Naive B cell (primary cell): ENCODE measurements around the gene TBC1D14. TPM values are rescaled to one million over a fixed set of nuclear protein-coding genes. Genes with fewer than 3 reads are reported as not detected.

Source experiments
- ATAC-seq, 2 donors: fragments of 150-1000 bp; cut with Tn5 transposase; 2 replicates each; pipeline ENCODE4 v1.10.0; 2021; ENCODE audit warnings: low read depth in 2 of 2, mild to moderate bottlenecking in 2 of 2, moderate library complexity in 2 of 2
- DNase-seq: peaks from one replicate; pipeline ENCODE4 v3.0.0; 2022
- H3K27ac Mint-ChIP-seq, 6 donors: one replicate each; pipeline ENCODE4 v1.8.0; 2020 to 2022; ENCODE audit warnings: mild to moderate bottlenecking in 6 of 6, mixed read lengths in 6 of 6, moderate library complexity in 5 of 6, inconsistent platforms in 2 of 6
- H3K27me3 Mint-ChIP-seq, 3 donors: one replicate each; pipeline ENCODE4 v1.8.0; 2021 to 2022; ENCODE audit warnings: mixed read lengths in 3 of 3, mild to moderate bottlenecking in 1 of 3
- H3K36me3 Mint-ChIP-seq, 2 donors: one replicate each; pipeline ENCODE4 v1.8.0; 2020 to 2022; ENCODE audit warnings: mixed read lengths in 2 of 2, inconsistent platforms in 1 of 2, mild to moderate bottlenecking in 1 of 2
- H3K4me1 Mint-ChIP-seq, 3 donors: one replicate each; pipeline ENCODE4 v1.8.0; 2020 to 2022; ENCODE audit warnings: mixed read lengths in 3 of 3, inconsistent platforms in 1 of 3, mild to moderate bottlenecking in 1 of 3, moderate library complexity in 1 of 3
- H3K4me3 Mint-ChIP-seq, 8 donors: one replicate each; pipeline ENCODE4 v1.8.0; 2020 to 2022; ENCODE audit warnings: mild to moderate bottlenecking in 8 of 8, mixed read lengths in 8 of 8, moderate library complexity in 8 of 8, inconsistent platforms in 2 of 8
- H3K9me3 Mint-ChIP-seq, 7 donors: one replicate each; pipeline ENCODE4 v1.8.0; 2020 to 2022; ENCODE audit warnings: mixed read lengths in 7 of 7, mild to moderate bottlenecking in 5 of 7, inconsistent platforms in 2 of 7, moderate library complexity in 1 of 7
- polyA plus RNA-seq, 6 donors: library from polyadenylated mRNA; unstranded; fragments of 300-500 nt; fragmentation: Illumina TruSeq; gene quantifications; one replicate each; pipeline ENCODE4 v1.2.3, GENCODE V29; 2021; ENCODE audit warnings: low read depth in 6 of 6

TBC1D14 gene
- polyA plus RNA-seq, 6 donors from 2014 or later, result 27.3 to 42.4 (median 33.8) TPM

DNA sequence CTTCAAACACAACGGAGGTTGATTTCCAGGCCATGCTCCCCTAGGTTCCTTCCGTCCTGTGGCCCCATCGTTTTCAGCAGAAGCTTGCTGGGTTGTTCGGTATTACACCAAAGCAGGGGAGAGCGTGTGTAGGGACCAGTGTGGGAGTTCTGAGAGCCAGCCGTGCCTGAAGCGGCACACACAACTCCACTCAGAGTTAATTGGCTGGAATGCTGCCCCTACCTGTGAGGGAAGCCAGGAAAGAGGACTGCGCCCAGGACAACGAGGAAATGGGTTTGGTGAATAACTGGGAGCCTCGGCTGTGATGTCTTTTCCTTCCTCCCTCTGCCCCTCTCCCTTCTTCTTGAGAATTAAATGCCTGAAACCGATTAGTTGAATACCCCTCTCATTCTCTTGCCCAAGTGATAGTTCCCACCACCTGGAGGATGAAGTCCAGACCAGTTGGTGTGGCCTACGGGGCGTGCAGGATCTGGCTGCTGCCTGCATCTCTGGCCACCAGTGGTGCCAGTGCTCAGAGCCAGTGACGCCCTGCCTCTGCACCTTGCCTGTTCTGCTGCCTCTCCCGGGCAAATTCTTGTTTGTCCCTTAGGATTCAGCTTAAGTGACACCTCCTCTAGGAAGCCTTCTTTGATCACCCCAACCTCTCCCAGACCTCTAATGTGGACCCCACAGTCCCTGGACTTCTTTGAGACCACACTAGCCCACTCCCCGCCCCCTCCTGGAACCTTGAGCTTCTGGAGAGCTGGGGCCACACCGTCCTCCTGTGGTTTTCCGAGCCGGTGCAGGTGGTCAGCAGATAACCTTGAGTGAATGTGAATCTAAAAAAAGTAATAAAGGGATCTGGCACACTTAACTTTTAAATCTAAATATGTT, 33.6 kb downstream of the TBC1D14 start:
- peak overlapping the region in 7 of 8 donors; percentile 15 to 78 (median 66) for H3K4me3 Mint-ChIP-seq
- ATAC-seq (no peak), DNase-seq (no peak)
- no peaks in the 10 kb centered on the region for H3K27me3 Mint-ChIP-seq
- peaks cover 56 to 76% (median 58%) of the 10 kb centered on the region in 3 donors for H3K4me1 Mint-ChIP-seq
- H3K27ac Mint-ChIP-seq, result peak overlapping the region in 5 of 6 donors; percentile 49 to 82 (median 74)
- no peaks in the 10 kb centered on the region for H3K9me3 Mint-ChIP-seq
- H3K36me3 Mint-ChIP-seq, result peaks cover 0 to 4% of the 10 kb centered on the region in 2 donors

DNA sequence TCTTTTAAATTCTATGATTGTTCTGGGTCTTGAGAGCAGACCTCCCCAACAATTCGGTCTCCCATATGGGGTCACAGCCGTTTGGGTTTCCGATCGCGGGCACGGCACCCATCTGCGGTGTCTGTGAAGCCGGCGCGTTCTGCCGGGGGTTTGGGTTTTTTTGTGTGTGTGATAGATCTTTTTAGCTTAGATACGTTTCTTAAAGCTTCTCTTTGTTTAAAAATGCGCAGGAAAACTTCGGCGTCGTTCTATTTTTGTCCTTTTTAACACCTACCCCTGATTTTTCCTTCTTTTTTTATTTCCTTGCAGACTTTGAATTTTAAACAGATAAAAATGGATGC, 34.2 kb downstream of the TBC1D14 start:
- Mint-ChIP-seq H3K9me3 (no peaks in the 10 kb centered on the region), H3K4me1 (peaks cover 52 to 70% (median 53%) of the 10 kb centered on the region in 3 donors), H3K27ac (peak overlapping the region in 1 of 6 donors; percentile 56), H3K36me3 (peaks cover 0 to 4% of the 10 kb centered on the region in 2 donors), H3K4me3 (peak overlapping the region in 1 of 8 donors; percentile 42), H3K27me3 (no peaks in the 10 kb centered on the region)
- DNase-seq (no peak), ATAC-seq (no peak)

DNA sequence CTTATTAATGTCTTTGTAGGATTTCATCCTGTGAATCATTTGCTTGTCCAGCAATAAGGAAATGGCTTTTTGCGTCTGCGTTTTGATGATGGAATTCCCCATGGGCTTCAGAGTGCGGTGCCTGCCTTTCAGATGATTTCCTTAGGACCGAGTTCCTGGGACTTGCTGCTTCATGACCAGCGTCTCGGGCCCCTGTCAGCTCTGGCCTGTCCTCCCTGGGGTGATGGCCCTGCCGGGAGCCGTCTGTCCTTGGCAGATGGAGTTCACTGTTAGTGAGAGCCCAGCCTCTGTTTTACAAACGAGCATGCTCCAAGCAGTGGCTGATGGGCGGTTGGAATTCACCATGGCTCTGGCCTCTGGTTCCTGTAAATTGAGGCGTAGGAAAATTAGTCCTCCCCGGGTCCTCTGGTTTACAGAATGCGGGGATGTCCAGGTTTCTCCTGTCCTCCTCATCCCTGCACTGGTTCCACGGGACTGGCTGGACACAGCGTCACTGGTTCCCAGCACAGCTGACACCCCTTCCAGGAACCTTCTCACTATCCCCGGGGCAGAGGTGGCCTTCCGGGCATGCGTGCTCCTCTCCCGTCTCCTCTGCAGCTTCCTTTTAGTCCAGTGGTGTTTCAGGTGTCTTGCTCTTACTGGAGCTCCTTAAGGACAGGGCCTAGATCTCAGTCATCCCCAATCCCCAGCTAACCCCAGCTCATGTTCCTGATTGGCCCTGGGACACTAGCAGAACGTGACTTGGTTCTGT, 34.9 kb downstream of the TBC1D14 start:
- H3K36me3 Mint-ChIP-seq, result peaks cover 0 to 4% of the 10 kb centered on the region in 2 donors
- H3K4me1 Mint-ChIP-seq, result peaks cover 46 to 64% (median 50%) of the 10 kb centered on the region in 3 donors
- peak overlapping the region in 3 of 6 donors; percentile 21 to 90 (median 87) for H3K27ac Mint-ChIP-seq
- no peak for DNase-seq
- no peaks in the 10 kb centered on the region for H3K27me3 Mint-ChIP-seq
- H3K4me3 Mint-ChIP-seq, result peak overlapping the region in 2 of 8 donors; percentile 17 to 76
- no peaks in the 10 kb centered on the region for H3K9me3 Mint-ChIP-seq
- ATAC-seq, result no peak

DNA sequence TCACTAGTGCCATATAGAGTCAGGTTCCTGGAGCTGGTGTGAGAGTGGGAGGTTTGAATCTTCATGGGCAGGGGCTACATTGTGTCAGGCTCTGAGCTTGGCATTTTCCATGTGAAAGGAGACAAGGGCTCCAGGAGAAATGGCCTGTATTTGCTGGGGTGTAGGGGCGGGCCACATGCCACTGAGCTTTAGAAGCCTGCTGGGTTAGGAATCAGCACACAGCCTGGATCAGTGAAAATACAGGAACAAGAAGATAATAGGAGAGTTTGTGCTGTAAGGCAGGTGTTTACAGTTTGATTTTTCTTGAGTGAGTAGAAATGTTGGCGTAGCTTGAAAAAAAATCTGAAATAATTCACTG, 35.4 kb downstream of the TBC1D14 start:
- Mint-ChIP-seq H3K4me1 (peaks cover 44 to 60% (median 47%) of the 10 kb centered on the region in 3 donors), H3K27ac (peak overlapping the region in 2 of 6 donors; percentile 87 to 90)

DNA sequence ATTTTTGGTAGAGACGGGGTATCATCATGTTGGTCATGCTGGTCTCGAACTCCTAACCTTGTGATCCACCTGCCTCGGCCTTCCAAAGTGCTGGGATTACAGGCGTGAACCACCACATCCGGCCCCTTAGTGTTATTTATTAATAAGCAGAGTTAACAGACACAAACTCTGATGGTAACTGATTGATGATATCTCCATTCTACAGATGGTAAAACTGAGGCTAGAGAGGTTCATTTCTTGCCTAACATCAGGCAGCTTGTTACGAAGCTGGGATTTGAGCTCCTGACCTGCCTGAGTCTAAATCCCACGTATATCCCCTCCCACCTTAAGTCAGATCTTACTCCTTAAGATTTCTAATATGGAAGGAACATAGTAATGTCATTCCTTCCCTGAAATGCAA, 36.9 kb downstream of the TBC1D14 start:
- no peak for ATAC-seq
- Mint-ChIP-seq H3K9me3 (no peaks in the 10 kb centered on the region), H3K27me3 (no peaks in the 10 kb centered on the region), H3K4me3 (no peak overlapping the region), H3K36me3 (peaks cover 0 to 4% of the 10 kb centered on the region in 2 donors), H3K4me1 (peaks cover 38 to 54% (median 38%) of the 10 kb centered on the region in 3 donors), H3K27ac (peak overlapping the region in 1 of 6 donors; percentile 42)
- no peak for DNase-seq

More for the DNA sequence above, 35.4 kb downstream of the TBC1D14 start:
- no peaks in the 10 kb centered on the region for H3K27me3 Mint-ChIP-seq
- H3K9me3 Mint-ChIP-seq, result no peaks in the 10 kb centered on the region
- peaks cover 0 to 4% of the 10 kb centered on the region in 2 donors for H3K36me3 Mint-ChIP-seq
- ATAC-seq (no peak), DNase-seq (no peak)
- peak overlapping the region in 1 of 8 donors; percentile 76 for H3K4me3 Mint-ChIP-seq

DNA sequence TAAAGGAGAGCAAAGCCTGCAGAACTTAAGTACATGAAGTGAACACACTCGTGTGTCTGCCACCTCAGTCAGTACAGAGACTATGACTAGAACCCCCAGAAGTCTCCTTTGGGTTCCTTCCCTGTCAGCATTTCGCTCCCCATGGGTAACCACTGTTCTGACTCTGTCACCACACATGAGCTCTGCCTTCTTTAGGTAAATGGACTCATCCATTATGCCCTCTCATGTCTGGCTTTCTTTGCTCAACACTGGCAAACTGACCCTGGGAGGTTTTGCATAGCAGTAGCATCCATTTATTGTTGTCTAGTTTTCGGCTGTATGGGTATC, 38.5 kb downstream of the TBC1D14 start:
- no peaks in the 10 kb centered on the region for H3K27me3 Mint-ChIP-seq
- peaks cover 29 to 50% (median 33%) of the 10 kb centered on the region in 3 donors for H3K4me1 Mint-ChIP-seq
- ATAC-seq (no peak), DNase-seq (no peak)
- H3K36me3 Mint-ChIP-seq, result peaks cover 0 to 4% of the 10 kb centered on the region in 2 donors
- no peak overlapping the region for H3K4me3 Mint-ChIP-seq
- H3K9me3 Mint-ChIP-seq, result no peaks in the 10 kb centered on the region
- H3K27ac Mint-ChIP-seq, result no peak overlapping the region

DNA sequence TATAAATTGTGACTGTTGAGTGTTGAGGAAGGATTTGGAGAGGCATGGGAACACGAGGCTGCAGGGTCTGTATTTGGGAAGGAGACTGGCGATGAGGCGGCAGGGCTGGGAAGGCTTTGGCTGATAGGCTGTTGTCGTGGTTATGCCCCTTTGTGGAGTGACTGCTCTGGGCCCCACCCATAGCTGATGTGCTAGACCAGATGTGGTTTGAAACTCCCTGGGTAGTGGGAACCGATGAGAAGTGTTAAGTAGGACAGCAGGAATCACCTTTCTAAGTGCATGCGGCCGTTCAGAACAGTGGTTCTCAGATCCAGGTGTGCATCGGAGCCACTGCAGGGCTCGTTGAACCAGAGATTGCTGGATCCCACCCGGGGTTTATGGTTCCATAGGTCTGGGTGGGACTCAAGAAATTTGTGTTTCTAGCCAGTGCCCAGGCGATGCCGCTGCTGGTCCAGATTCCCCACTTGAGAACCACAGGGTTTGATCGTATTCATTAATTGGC, 42.3 kb downstream of the TBC1D14 start:
- H3K4me1 Mint-ChIP-seq, result peaks cover 23 to 47% (median 40%) of the 10 kb centered on the region in 3 donors
- H3K27ac Mint-ChIP-seq, result peak overlapping the region in 2 of 6 donors; percentile 3 to 86
- no peak overlapping the region for H3K4me3 Mint-ChIP-seq
- ATAC-seq (no peak), DNase-seq (no peak)
- no peaks in the 10 kb centered on the region for H3K9me3 Mint-ChIP-seq
- no peaks in the 10 kb centered on the region for H3K36me3 Mint-ChIP-seq
- no peaks in the 10 kb centered on the region for H3K27me3 Mint-ChIP-seq

DNA sequence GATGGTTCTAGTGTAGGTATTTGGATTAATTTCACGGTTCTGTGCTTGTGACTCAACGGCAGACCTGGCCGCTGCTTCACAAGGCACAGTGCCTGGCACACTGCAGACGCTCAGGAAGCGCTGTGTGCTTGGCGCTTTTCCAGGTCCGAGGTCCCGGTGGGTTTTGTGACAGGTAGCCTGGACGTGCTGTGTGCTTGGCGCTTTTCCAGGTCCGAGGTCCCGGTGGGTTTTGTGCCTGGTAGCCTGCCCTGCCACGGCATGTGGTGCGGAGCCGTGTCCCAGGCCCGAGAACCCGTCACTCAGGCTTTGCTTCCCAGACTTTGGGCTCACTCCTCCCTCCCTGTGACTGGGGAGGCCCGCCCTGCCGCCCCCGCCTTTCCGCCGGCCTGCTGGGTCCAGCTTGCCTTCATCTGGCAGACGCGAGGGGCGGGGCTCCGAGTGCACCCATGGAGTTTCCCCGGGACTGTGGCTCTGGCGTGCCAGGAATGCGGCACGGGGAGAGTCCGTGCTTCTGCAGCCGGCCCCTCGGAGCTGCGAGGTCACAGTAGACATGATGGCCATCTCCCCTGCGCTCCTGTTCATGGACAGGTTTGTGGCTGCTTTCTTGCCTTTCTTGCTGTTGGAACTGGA, 44.2 kb downstream of the TBC1D14 start:
- DNase-seq (no peak), ATAC-seq (no peak)
- Mint-ChIP-seq H3K36me3 (no peaks in the 10 kb centered on the region), H3K27ac (no peak overlapping the region), H3K27me3 (no peaks in the 10 kb centered on the region), H3K9me3 (no peaks in the 10 kb centered on the region), H3K4me1 (peaks cover 18 to 55% (median 47%) of the 10 kb centered on the region in 3 donors), H3K4me3 (no peak overlapping the region)

DNA sequence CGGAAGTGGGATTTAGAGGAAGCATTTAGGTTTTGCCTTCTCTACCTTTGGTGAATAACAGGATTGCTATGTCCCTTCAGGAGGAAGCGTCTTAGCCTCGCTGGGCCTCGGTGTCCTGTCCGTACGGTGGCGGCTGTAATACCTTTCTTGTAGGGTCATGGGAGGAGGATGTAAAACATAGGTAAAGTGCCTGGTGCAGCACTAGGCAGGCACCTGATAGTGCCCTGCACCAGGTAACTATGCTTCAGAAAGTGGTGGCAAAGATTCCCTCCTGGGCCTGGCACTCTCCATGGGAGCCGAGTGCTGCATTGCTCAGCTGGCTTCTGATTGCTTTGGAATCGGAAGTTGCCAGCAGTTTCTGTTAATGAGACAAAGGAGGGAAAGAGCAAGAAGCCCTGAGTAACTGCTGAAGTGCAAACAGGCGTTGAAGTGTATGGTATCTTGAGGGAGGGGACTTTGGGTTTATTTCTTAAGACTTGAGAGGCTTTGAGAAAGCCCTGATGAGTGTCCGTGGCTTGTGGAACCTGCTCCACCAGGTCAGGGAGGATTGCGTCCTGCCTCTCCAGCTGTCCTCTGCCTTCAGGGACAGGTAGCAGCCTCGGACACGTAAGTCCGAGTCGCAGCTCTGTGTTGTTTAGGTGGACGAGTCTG, 45.8 kb downstream of the TBC1D14 start:
- no peak for ATAC-seq
- Mint-ChIP-seq H3K9me3 (no peaks in the 10 kb centered on the region), H3K36me3 (no peaks in the 10 kb centered on the region), H3K27me3 (no peaks in the 10 kb centered on the region), H3K4me1 (peaks cover 14 to 61% (median 49%) of the 10 kb centered on the region in 3 donors), H3K4me3 (no peak overlapping the region), H3K27ac (peak overlapping the region in 2 of 6 donors; percentile 83 to 92)
- no peak for DNase-seq

DNA sequence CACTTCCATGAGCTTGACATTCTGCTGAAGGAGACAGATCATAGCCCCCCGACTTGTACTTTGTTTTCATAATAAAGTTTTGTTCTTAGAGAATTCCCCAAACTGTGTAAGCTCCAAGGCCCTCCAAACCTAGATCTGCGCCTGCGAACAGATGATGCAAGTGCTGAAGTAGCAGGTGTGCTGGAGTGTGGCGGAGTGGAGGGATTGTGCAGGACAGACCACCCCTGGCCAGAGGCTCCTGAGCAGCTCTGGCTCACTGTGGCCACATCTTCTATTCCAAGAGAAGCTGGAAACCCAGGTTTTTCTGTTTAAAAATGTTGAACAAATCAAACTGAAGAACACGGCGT, 46.4 kb downstream of the TBC1D14 start:
- Mint-ChIP-seq H3K9me3 (no peaks in the 10 kb centered on the region), H3K4me1 (peaks cover 14 to 65% (median 45%) of the 10 kb centered on the region in 3 donors), H3K27ac (peak overlapping the region in 2 of 6 donors; percentile 57 to 66), H3K27me3 (no peaks in the 10 kb centered on the region), H3K36me3 (no peaks in the 10 kb centered on the region), H3K4me3 (no peak overlapping the region)
- DNase-seq (no peak), ATAC-seq (no peak)

DNA sequence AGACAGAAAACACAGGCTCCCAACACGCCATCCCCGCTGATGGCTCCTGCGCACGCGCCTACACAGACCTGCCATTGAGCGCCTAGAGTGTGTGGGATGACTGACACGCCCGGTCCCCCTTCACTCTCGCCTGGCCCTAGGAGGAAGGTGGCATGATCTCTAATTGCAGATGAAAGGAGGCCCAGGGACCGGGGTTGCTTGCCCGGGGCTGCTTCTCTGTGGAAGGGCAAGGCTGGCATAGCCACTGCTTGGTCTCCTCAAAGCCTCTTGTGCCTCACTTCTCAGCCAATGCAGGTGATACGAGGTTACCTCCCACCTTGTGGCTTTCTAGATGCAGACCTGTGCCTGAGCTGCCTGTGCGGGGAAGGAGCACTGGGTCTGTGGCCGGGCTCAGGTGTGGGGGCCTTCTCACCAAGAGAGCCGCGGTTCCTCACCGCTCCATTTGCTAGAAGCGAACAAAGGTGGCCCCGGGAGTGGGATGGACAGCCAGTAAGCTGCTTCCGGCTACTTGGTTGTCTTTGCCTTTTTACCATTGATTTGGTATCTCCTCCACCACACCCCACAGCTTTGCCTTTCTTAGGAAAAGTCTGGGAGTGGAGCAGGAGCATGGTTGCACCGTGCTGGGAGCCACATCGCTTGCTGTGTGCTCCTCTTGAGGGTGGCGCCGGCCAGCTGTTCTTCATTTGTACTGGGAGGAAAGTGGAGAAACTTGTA, 47.0 kb downstream of the TBC1D14 start:
- Mint-ChIP-seq H3K4me1 (peaks cover 16 to 66% (median 45%) of the 10 kb centered on the region in 3 donors), H3K36me3 (no peaks in the 10 kb centered on the region), H3K4me3 (no peak overlapping the region), H3K27ac (peak overlapping the region in 2 of 6 donors; percentile 44 to 66), H3K9me3 (no peaks in the 10 kb centered on the region), H3K27me3 (no peaks in the 10 kb centered on the region)
- DNase-seq (no peak), ATAC-seq (no peak)

DNA sequence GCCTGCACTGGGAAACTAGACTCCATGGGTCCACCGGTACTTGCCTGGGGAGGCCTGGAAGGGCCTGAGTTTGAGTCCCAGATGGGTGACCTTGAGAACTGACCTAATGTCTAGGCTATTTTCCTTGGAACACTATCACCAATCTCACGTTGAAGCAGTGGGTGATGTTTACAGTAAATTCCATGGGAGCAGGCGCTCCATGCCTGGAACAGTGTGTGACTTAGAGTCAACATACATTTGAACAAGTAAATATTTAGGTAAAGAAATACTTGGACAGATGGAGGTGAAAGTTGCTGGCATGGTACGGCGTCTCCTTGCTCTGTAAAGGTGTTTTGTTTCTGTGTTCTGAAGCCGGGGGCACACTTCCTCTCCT, 47.5 kb downstream of the TBC1D14 start:
- ATAC-seq (no peak), DNase-seq (no peak)
- Mint-ChIP-seq H3K36me3 (no peaks in the 10 kb centered on the region), H3K4me1 (peaks cover 18 to 66% (median 45%) of the 10 kb centered on the region in 3 donors), H3K4me3 (peak overlapping the region in 1 of 8 donors; percentile 29), H3K27me3 (no peaks in the 10 kb centered on the region), H3K27ac (peak overlapping the region in 2 of 6 donors; percentile 49 to 65), H3K9me3 (no peaks in the 10 kb centered on the region)
